HG03575 (cell line): ENCODE data around the gene RGMA.

Source experiments
- ATAC-seq: cut with Tn5 transposase; IDR thresholded peaks from one replicate; pipeline ENCODE4 v1.9.1; 2021; ENCODE audit not compliant: unreplicated experiment, insufficient number of reproducible peaks, low FRiP score; ENCODE audit errors: extremely low read depth

The RGMA gene

DNA sequence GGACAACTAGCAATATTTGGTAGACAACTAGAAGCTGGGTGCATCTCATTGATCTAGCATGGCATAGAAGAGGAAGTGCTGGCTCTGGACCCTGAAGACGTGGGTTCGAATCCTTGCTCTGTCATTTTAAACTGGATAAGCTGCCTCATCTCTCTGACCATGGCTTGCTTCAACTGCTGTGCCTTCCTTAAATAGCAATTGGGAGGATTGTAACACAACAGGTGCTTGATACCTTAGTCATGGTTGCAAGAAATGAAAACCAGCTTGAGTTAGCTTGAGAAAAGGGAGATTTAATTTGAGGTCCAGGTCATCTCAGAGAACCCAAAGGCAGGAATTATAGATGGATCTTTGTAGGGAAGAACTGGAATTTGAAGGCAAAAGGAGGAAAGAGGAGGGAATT is 14.8 kb upstream of the RGMA start:
- no peak for ATAC-seq

DNA sequence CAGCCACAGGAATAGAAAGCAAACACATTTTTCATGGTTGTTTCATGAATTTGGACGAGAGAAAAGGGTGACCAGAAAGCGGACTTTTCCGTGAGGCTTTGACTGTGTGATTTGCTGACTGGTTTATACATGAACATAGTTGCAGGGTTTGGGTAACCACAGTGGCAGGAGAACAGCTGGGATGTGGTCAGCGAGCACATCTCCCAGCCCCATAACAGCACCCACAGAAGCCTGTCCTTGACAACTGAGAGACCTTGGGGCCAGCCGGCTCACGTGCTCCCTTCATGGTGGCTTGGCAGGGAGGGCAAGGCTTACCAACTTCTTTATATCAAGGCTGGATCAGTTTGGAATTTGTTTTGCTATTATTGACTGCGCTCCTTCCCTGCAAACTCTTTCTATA is 13.2 kb upstream of the RGMA start:
- no peak for ATAC-seq

DNA sequence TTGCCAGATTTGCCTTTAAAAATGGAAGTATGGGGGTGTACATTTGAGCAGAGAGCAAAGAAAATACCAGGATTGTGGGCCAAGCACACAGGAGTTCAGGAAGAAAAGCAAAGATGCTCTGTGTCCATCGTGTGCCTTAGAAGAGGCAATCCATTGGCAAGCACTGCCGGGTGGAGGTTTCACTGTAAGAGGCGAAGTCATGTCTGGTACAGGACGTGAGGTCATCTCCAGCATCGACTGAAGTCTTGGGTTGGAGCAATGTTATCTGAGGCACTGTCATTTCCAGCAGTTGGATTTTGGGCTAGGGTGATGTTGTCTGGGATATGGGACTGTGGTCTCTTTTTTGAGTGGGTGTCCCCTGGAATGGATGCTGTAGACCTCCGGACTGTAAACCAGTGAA is 4.8 kb upstream of the RGMA start:
- no peak for ATAC-seq

DNA sequence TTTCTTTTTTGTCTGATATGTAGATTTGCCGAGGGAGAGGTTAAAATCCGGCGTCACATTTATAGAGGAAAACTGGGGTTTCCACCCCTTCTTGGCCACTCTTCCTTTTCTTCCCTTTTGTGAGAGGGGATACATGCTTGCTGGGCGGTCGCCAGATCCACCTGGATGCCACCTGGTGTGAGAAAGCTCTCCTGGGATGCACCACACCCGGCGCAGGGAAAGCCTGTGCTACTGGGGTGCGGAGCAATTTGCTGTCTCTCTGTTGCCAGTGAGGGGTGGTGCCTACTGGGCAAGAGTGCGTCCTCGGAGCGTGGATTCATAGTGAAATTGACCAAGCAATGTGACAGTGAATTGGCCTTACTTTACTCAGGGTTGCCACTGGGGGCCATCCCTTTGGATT is 2.5 kb upstream of the RGMA start:
- ATAC-seq: no peak

DNA sequence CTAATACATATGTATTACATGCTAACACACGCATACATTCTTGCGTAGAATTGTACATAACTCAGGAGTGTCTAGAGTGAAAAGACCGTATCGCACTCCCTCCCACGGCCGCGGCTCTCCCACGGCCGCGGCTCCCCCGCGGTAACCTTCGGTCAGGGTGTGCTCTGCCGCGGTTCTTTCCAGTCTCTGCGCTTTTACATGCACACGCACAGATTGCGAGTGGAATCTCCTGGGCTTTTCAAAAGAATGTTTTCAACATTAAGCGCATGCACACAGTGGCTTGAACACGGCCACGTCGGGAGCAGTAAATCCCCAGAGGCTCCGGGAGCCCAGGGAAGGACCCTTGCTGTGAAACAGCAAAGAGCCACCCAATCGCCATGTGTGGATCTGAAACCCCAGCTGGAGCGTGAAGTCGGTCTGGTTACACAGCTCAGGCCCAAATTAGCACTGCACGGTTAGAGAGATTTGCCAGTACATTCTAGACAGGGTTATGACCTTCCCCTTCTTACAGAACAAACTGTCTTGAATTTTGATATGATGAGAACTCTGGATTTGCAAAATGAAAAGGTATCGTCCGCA is 805 bp upstream of the RGMA start:
- ATAC-seq: no peak

DNA sequence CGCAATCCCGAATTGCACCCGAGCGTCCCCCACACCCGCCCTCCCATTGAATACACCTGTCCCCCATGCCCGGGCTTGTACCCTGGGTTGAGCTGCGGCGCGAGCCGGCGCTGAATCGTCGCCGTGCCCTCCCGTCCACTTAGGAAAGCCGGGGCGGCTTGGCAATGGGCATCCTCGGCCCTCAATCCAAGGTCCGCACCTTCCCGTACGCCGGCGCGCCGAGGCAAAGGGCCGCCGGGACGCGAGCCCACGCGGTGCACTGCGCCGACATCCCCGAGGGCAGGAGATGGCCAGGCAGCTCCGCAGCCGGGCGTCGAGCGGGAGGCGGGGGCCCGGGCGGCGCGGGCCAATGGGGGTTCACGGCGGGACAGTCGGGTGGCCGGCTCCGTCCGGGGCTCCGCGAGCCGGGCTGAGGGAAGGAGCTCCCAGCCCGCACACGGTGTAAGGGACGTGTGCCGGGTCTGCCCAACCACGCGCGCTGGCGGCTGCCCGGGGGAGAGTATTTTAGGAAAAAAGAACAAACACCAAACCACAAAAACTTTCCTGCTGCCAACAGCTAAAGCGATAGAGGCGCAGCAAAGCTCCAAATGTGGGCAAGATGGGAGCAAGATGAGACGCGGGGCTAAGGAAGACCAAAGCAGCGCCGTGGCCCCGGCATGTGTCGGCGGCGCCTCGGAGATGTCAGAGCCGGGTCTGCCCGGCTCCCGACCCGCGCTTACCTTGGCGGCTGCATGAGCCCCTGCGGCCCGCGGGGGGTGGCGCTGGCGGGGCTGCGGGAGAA is 621 bp downstream of the RGMA start:
- ATAC-seq: no peak

DNA sequence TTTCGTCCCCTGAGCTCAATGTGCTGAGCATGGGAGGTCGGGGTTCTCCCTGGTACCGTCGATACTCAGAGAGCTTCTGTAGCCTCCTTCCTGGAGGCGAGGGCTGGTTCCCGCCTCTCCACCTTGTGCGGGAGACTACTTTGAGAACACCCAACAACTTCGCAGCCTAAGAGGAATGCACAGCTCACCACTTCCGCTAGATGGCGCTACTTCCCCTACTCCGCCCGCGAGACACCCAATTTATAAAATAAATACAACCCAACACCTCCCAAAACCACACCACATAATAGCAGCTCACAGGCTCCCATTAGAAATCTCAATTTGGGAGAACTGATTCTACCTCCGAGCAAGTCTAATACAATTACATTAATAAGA is 1.2 kb downstream of the RGMA start:
- no peak for ATAC-seq

DNA sequence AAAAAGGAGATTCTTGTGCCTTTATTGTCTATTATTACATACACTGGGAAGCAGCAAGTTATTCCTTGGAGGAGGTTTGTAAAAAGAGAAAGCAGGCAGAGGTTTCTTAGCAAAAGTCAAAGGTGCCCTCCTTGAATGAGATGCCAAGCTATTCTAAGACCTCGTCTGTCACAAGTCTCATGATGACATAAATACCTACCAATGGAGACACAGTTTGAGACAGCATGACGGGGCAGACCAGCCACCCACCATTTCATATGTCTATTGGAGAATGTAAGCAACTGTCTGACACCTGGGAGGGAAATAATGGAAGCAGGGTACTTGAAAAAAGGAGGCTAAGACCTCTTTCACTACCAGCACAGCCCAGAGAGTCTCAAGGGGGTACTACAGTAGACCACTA is 2.2 kb downstream of the RGMA start:
- no peak for ATAC-seq

DNA sequence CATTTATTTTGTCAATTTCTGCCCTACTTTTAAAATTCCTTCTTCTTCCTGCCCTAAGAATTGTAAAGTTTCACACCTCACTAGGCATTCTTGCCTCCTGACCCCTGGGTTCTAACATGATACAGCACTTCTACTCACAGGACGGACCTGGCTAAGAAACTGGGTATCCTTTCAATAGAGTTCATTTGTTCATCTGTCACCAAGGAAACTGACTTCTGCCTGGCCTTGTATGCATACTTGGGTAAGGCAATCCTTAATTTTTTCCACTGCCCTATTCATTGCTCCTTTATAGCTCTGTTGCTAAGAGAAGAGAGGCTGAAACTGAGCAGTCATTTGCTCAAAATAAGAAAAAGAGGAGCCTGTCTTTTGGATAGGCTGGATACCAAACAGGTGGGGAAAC is 3.3 kb downstream of the RGMA start:
- ATAC-seq: no peak

DNA sequence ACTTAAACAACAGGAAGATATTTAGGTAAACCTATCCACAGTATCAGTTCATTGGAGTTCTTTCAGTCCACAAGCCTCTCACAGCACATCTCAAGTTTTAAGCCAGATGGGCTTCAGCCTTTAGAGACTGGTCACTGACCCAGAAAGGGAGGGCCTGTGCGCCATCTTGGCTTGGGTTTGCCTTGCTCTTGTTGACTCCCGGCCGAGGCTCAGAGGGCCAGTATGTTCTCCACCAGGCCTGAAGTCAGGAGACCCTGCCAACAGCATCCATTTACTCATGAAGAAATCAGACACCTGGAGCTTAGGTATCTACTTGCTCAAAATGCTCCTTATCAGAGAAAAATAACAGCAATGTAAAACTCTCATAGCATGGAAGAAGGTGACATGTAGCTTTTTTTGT is 6.2 kb downstream of the RGMA start:
- no peak for ATAC-seq

DNA sequence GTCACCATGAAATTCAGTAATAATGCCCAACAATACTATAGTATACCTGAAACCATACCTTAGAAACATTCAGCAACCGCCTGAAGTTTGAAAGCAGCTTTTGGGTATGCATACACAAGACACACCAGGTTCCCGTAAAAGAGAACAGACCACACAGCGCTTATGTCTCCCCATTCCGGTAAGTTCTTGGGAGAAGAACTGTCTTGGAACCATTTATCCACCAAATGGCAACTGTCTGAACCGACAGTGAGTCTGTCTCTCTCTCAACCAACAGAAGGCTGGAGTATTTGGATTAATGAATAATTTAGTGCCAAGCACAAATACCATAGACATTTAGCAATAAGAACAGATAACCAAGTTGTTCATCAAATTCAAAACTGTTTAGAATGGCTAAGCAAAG is 7.6 kb downstream of the RGMA start:
- ATAC-seq: no peak

DNA sequence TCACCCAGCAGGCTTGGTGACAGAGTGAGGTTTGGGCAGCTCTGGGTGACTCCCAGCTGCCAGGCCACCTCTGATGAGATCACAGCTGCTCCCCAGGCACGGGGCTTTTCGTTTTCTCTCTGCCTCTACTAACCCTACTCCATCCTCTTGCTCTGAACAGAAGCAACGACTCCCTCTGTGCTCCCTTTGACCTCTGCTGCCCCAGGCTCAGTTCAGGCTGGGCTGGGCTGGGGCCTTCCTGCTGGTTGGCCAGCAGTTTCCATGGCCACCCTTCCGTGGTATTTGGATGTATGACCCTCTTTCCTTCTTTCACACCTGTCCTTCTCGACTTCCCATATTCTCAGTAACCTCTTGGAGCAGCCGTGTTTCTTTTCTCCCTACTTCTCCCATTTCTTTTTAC is 8.6 kb downstream of the RGMA start:
- ATAC-seq: no peak

DNA sequence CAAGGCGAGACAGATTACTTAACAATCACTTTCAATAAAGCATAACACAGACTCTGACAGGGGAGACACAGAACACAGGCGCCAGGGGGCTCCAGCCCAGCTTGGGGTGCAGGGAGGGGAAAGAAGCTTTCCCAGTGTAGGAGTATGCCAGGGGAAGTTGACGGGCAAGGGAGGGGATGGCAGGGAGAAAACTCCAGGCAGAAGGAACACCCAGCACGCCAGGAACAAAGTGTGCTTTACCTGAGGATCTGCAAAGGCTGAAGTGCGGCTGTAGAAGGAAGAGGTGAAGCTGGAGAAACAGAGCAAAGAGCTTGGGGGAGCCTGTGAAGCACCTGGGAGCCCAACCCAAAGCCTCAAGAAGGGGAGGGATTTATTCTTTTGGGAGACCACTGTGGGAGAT is 12.1 kb downstream of the RGMA start:
- ATAC-seq: no peak

DNA sequence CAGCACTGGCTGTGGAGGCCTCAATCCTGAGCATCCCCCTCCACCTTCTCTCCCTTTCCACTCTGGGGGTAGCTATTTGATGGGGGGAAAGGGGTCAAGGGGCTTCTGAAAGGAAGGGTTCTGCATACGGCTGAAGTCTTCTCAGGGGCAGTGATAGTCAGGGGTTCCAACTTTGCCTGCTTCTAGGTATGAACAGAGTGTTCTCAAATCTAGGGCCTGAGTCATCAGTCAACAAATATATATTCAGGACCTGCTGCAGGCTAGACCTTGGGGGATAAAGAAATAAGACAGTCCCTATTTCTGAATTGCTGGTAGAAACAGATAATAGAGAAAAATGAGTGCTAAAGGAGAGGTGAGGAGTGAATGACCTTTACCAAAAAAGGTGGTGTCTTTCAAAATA is 12.8 kb downstream of the RGMA start:
- ATAC-seq: no peak

DNA sequence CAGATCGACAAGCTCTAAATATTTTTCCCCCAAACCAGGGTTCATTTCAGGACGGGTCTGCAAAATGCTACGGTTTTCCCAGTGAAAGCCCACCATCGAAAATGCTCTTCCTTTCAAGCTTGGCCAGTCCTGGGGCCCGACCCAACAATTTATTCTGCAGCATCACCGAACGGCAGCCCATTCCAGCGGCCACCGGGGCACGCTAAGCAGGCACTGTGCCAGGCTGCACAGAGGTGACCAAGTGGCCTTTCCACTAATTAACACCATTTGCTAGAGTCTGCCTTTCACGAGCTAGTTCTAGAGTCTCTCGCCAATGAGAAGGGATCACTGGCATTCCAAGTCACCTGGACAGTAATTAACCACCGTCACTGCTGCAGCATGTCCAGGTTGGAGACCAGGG is 14.4 kb downstream of the RGMA start:
- ATAC-seq: no peak

DNA sequence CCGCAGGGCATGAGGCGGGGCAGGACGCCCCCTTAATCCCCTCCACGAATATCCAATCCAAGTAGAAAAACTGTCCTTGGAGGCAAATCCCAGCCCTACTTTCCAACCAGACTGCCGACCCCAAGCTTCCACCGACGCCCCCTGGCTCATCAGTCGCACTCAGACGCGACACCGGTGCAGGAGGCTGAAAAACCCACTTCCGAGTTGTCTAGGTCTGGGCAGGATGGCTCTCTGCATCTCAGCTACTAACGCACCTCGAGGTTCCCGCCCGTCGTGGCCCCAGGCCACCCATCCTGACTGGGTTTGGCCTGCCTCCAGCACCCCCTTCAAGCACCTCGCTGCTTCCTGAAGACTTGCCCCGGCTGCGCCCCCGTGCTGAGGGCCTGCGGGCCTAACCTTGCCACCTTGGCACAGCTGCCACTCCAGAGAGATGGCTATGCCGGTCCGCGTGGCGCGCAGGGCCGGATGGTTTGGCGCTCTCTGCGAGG is 15.5 kb downstream of the RGMA start:
- no peak for ATAC-seq

DNA sequence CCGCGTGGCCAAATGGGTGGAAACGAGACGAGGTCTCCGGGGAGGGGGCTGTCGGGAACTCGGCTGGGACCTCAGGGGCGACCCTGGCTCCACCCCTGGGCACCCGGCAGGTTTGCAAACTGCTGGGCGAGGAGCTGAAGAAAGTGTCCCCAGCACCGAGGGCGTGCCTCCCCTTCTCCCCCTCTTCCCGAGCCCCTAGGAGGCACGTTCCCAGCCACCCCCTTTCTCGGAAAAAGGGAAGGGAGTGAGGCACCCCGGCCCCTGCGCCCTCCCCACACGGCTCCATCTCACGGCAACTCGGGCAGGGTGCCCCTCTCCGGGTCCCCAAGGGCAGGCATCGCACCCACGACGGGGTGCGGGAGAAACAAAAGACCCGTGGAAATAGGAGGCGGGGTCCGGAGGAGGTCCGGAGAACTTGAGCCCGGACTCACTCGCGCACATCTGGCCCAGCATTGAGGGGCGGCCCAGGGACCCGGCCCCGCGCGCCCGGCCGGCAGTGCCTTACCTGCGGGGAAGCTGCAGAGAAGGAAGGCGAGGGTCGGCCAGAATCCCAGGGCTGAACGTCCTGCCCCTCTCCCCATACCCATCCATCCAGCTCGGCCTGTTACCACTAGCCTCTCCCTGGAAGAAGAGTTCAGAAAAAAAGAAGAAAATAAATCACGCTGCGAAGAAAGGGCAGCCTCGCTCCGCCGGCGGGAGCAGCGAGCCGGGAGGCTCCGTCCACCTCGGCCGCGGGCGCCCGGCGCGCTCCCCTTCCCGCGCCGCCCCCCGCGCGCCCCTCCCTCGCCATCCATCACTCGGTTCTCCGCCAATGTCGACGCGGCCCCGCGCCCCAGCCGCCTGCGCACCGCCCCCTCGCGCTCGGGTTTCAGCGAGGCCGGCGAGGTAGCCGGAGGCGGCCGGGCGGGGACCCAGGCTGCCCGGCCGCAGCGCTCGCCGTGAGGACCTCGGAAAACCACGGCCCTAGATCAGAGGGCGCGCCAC is 16.3 kb downstream of the RGMA start:
- no peak for ATAC-seq

DNA sequence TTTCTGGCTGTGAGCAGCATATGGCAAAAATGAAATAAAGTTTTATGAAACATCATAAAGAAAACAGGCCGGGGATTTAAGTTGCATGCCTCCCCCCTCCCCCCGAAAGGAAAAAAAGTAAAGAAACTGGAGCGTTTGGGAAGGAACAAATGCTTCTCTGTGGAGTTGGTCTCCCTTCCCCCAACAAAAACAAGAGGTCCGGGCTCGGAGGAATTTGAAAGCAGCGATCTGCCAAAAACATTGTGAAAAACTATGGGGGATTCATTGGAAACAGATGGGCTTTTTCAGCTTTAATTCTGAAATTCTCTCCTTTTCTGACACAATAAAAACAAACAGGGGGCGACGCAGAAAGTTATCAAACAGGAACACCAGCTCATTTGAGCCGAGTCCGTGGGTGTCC is 17.0 kb downstream of the RGMA start:
- no peak for ATAC-seq

DNA sequence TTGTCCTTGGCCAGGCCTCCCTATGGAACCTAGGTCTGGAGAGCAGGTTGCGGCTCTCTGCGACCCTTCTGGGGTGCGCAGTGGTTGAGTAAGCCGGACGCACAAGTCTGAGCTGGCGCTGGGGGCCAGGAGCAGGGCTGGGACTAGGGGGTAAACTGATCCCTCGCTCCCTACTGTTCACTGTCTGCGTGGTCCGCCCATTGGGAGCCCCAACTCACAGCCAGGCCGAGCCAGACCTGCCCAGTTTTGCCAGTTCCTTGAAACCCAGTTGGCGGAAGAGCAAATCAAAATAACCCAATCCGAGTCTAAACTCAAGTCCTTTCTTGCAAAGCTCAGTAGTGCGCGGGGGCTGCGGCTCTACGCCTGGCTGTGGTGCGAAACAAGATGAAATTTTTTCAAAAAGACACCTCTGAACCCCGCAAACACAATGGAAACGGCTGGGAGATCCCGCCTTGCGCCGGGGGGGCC is 17.5 kb downstream of the RGMA start:
- ATAC-seq: no peak
